AG04450 (cell line): Measurements from ENCODE around the gene SEMA5B. TPM values are rescaled to one million over a fixed set of nuclear protein-coding genes. Genes with fewer than 3 reads are reported as not detected.

Experiments used
- CTCF ChIA-PET: fragments of 300-600, 350-600 bp; formaldehyde crosslinking; extraction: SDS; loops from one replicate; lab custom pipeline; 2022; ENCODE audit warnings: antibody characterized with exemption, inconsistent platforms; lab: Charles Lee
- POLR2A ChIA-PET: fragments of 350-600 bp; formaldehyde crosslinking; extraction: SDS; loops from one replicate; lab custom pipeline; 2021; ENCODE audit warnings: antibody characterized with exemption, inconsistent platforms; lab: Yijun Ruan, JAX
- DNase-seq: peaks from one replicate; pipeline ENCODE4 v3.0.0-alpha.2; 2011; ENCODE audit warnings: low read depth, low spot score
- H3K27ac ChIP-seq: one replicate; pipeline ENCODE4 v1.5.1; 2012; ENCODE audit warnings: low read depth, low read length, control low read depth
- H3K27me3 ChIP-seq: one replicate; pipeline ENCODE4 v1.6.0; 2012; ENCODE audit warnings: low read length; ENCODE audit not compliant: control insufficient read depth, insufficient read depth
- H3K4me3 ChIP-seq: 2 replicates; pipeline ENCODE4 v1.5.1; 2011; ENCODE audit warnings: mild to moderate bottlenecking, low read depth, low read length, control low read depth
- H3K9me3 ChIP-seq: 2 replicates; pipeline ENCODE4 v1.5.1; 2012; ENCODE audit warnings: low read length; ENCODE audit not compliant: control insufficient read depth, insufficient read depth
- polyA plus RNA-seq: library from polyadenylated mRNA; depleted of rRNA; stranded (reverse); fragments of >200 nt; gene quantifications from 2 replicates; pipeline ENCODE4 v1.2.3, GENCODE V29; 2011
- TF ChIP-seq, protein P1 (sequence below): IDR thresholded peaks from 2 replicates; pipeline ENCODE4 v1.5.1; 2011; ENCODE audit warnings: low read depth, low read length, control low read depth, inconsistent platforms

SEMA5B gene
- polyA plus RNA-seq, 1 experiment: not detected

DNA sequence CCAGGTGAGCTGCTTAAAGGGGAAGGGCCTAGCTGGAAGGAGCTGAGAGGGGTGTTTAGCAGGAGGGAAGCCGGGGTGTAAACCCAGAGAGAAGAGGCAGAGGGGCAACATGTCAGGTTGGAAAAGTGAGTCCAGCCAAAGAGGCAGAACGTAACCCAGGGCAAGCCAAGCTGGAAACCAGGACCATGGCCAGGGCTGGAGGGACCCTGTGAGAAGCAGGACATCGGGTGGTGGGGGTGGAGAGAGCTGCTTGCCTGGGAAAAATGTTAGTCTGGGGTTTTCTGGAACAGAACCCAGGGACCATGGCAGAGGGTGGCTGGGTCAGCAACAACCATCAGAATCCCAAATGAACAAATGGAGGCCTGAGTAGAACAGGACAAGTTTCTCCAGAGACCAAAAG lies 32.6 kb downstream of the SEMA5B start:
- no peak overlapping the region for H3K27ac ChIP-seq
- peaks cover 83% of the 10 kb centered on the region for H3K27me3 ChIP-seq
- CTCF ChIA-PET: no interaction called here
- H3K4me3 ChIP-seq: no peak overlapping the region
- TF ChIP-seq, protein P1, sequence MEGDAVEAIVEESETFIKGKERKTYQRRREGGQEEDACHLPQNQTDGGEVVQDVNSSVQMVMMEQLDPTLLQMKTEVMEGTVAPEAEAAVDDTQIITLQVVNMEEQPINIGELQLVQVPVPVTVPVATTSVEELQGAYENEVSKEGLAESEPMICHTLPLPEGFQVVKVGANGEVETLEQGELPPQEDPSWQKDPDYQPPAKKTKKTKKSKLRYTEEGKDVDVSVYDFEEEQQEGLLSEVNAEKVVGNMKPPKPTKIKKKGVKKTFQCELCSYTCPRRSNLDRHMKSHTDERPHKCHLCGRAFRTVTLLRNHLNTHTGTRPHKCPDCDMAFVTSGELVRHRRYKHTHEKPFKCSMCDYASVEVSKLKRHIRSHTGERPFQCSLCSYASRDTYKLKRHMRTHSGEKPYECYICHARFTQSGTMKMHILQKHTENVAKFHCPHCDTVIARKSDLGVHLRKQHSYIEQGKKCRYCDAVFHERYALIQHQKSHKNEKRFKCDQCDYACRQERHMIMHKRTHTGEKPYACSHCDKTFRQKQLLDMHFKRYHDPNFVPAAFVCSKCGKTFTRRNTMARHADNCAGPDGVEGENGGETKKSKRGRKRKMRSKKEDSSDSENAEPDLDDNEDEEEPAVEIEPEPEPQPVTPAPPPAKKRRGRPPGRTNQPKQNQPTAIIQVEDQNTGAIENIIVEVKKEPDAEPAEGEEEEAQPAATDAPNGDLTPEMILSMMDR: no peak
- no peaks in the 10 kb centered on the region for H3K9me3 ChIP-seq
- no peak for DNase-seq
- POLR2A ChIA-PET: no interaction called here

- H3K4me3 ChIP-seq: no peak overlapping the region
- no peak overlapping the region for H3K27ac ChIP-seq
- CTCF ChIA-PET: no interaction called here
These were observed 34.2 kb downstream of the SEMA5B start for GRCh38 chr3:122993124-122993978.

GRCh38 chr3:122992676-122993075 lies 34.9 kb downstream of the SEMA5B start:
- no peak for DNase-seq
- H3K4me3 ChIP-seq: no peak overlapping the region
- H3K27me3 ChIP-seq: peaks cover 85% of the 10 kb centered on the region
- H3K9me3 ChIP-seq: no peaks in the 10 kb centered on the region
- ChIA-PET POLR2A (no interaction called here), CTCF (no interaction called here)
- TF ChIP-seq, protein P1: no peak
- H3K27ac ChIP-seq: no peak overlapping the region

More at GRCh38 chr3:122993124-122993978, 34.2 kb downstream of the SEMA5B start:
- Histone ChIP-seq H3K9me3 (no peaks in the 10 kb centered on the region), H3K27me3 (peaks cover 85% of the 10 kb centered on the region)
- no peak for DNase-seq
- POLR2A ChIA-PET: no interaction called here
- TF ChIP-seq, protein P1: no peak

- ChIA-PET POLR2A (no interaction called here), CTCF (no interaction called here)
- no peaks in the 10 kb centered on the region for H3K9me3 ChIP-seq
- H3K27me3 ChIP-seq: peaks cover 88% of the 10 kb centered on the region
- no peak overlapping the region for H3K27ac ChIP-seq
- no peak overlapping the region for H3K4me3 ChIP-seq
- TF ChIP-seq, protein P1: no peak
- no peak for DNase-seq
These were observed 35.4 kb downstream of the SEMA5B start for GRCh38 chr3:122992133-122992532.

- Histone ChIP-seq H3K27ac (no peak overlapping the region), H3K9me3 (no peaks in the 10 kb centered on the region), H3K27me3 (peaks cover 88% of the 10 kb centered on the region), H3K4me3 (no peak overlapping the region)
- ChIA-PET CTCF (no interaction called here), POLR2A (no interaction called here)
- no peak for DNase-seq
- TF ChIP-seq, protein P1: no peak
These were observed 36.2 kb downstream of the SEMA5B start for GRCh38 chr3:122991236-122991985.
